GM12865 (cell line): ENCODE measurements around the gene VAC14.
"Not testable (repeated sequence)": the region's sequence is repeated elsewhere in the genome, so short reads cannot be mapped to it uniquely, and the experiment has no call there.

Experiments used
- DNase-seq: peaks from one replicate; pipeline ENCODE4 v3.0.0; 2010; ENCODE audit warnings: low read depth
- H3K4me3 ChIP-seq: 2 replicates; pipeline ENCODE4 v1.5.1; 2011; ENCODE audit warnings: mild to moderate bottlenecking, low read depth, low read length, control low read depth
- CTCF ChIP-seq: IDR thresholded peaks from 2 replicates; pipeline ENCODE4 v1.5.1; 2011; ENCODE audit warnings: low read length, control low read depth, low read depth, inconsistent platforms; ENCODE audit not compliant: insufficient read depth; ENCODE audit errors: missing control alignments

Gene VAC14

DNA sequence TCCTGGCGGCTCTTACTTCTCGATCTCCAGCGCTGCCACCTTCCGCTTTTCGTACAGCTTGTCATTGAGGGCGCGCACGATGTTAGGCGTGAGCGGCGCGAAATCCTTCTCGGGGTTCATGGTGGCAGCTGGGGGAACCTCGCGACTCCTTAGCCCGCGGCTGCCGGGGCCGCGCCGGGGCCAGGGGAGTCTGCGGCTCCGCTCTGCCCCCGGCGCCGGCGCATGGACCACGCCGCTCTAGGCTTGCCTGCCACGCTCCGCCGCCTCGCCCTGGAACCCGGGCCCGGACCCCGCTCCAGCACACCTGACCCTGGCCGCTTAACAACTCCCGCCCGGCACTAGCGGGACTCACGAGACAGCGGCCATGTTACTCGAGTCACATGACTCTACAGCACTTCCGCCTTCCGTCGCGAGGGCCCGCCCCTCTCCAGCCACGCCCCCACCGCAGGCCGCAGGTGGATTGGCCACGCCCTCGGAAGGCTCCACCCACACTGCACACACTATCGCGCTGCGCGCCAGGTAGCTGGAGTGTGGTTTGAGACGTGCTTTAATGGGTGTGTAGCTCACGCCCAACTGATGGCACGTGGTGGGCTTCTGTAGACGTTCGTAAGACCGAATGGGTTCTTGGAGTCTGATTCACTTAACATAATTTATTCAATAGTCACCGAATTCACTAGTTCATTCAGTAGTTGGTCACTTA is at the start of gene VAC14:
Gene VAC14 (minus strand): TSS at position 378 of the 700 bp plus-strand sequence. CDS start 258 bp downstream, at position 120.
- peak within 1 kb of the TSS; percentile 85 for H3K4me3 ChIP-seq
- DNase-seq, result peak; percentile 95
- no peak for TF ChIP-seq CTCF

GRCh38 chr16:70823498-70824118 is 22.6 kb upstream of the VAC14 start:
- not testable (repeated sequence) for DNase-seq, H3K4me3 ChIP-seq

GRCh38 chr16:70822734-70823133 is 21.8 kb upstream of the VAC14 start:
- H3K4me3 ChIP-seq, DNase-seq: not testable (repeated sequence)

DNA sequence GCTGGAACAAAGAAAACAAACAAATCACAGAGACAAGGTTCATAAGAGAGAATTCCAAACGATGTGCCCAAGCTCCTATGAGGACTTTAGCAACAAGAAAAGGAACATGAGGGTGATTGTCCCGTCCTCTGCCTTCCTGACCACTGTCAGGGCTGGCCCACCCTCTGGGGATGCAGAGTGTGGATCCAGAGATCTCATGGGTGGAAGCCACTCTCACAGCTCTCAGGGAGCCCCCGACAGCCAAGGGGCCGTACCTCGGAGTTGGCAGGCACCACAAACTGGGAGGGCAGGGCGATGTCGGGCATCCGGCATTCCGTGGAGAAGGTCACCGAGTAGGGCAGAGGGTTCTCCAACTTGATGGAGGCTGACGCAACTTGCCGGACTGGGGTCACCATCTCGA is 17.1 kb upstream of the VAC14 start:
- not testable (repeated sequence) for H3K4me3 ChIP-seq, DNase-seq

- TF ChIP-seq CTCF, result no peak
- peak; percentile 71 for DNase-seq
- H3K4me3 ChIP-seq, result no peak overlapping the region
Measured at GRCh38 chr16:70809392-70810060, 8.6 kb upstream of the VAC14 start.

DNA sequence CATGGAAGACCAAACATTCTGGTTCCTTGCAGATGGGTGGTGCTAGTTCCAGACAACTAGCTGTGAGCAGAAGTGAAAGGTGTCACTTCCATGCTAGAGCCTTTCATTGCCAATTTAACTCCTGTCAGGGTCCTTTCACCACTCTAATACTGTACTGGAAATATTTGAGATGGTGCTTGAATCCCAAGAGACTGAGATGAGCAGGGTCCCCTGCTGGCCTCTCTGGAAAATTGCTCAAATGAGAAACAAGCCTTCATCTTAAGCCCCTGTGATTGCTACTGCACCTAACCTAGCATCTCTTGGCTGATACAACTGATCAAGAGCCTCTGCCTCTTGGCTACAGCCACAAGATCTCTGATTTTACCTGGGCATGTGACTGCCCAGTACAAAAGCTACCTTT is 7.4 kb upstream of the VAC14 start:
- H3K4me3 ChIP-seq, result no peak overlapping the region
- no peak for TF ChIP-seq CTCF
- DNase-seq, result no peak

GRCh38 chr16:70805787-70806186 is 4.8 kb upstream of the VAC14 start:
- no peak for DNase-seq
- no peak for TF ChIP-seq CTCF
- no peak overlapping the region for H3K4me3 ChIP-seq

- no peak for TF ChIP-seq CTCF
- no peak for DNase-seq
Measured at GRCh38 chr16:70805380-70805779, 4.4 kb upstream of the VAC14 start.

More at GRCh38 chr16:70805380-70805779, 4.4 kb upstream of the VAC14 start:
- no peak overlapping the region for H3K4me3 ChIP-seq
